Heart right ventricle (tissue), 16 donors: Measurements from ENCODE around the gene JSRP1. TPM values are rescaled to one million over a fixed set of nuclear protein-coding genes. Genes with fewer than 3 reads are reported as not detected.
A peak's percentile ranks its signal among the peaks of the same experiment; 100 is the strongest.

ENCODE experiments used
- ATAC-seq, 8 donors: fragments of 200-7000 bp; cut with Tn5 transposase; one replicate each; pipeline ENCODE4 v1.9.1; 2020; ENCODE audit warnings: mild to moderate bottlenecking in 8 of 8, moderate library complexity in 8 of 8, moderate number of reproducible peaks in 1 of 8
- DNase-seq, 2 donors: peaks; one replicate each; pipeline ENCODE4 v3.0.0-alpha.2; 2020
- H3K27ac ChIP-seq, 10 donors: fragments of 200-600 bp; sonication (generic) in 2 of 10; one replicate each; pipeline versions ENCODE4 v1.5.0 to v1.8.0; 2020 to 2022; ENCODE audit warnings: mild to moderate bottlenecking in 3 of 10
- H3K27me3 ChIP-seq, 7 donors: fragments of 200-600 bp; one replicate each; pipeline ENCODE4 v1.8.0; 2021 to 2022; ENCODE audit warnings: mild to moderate bottlenecking in 2 of 7
- H3K36me3 ChIP-seq, 9 donors: fragments of 200-600 bp; sonication (generic) in 1 of 9; one replicate each; pipeline versions ENCODE4 v1.5.0 to v1.8.0; 2020 to 2022; ENCODE audit warnings: mild to moderate bottlenecking in 2 of 9
- H3K4me1 ChIP-seq, 9 donors: fragments of 200-600 bp; sonication (generic) in 1 of 9; one replicate each; pipeline versions ENCODE4 v1.5.0 to v1.8.0; 2020 to 2022; ENCODE audit warnings: mild to moderate bottlenecking in 4 of 9
- H3K4me3 ChIP-seq, 10 donors: fragments of 200-600 bp; sonication (generic) in 2 of 10; one replicate each; pipeline versions ENCODE4 v1.5.0 to v1.8.0; 2020 to 2022; ENCODE audit warnings: mild to moderate bottlenecking in 7 of 10, moderate library complexity in 2 of 10
- H3K9me3 ChIP-seq, 11 donors: fragments of 200-600 bp in 10 of 11; sonication (generic) in 2 of 11; one replicate each; pipeline versions ENCODE4 v1.5.0 to v1.8.0; 2013 to 2022; ENCODE audit warnings: mild to moderate bottlenecking in 2 of 11, control low read depth in 1 of 11, moderate library complexity in 1 of 11
- CTCF ChIP-seq, 9 donors: fragments of 200-600 bp; sonication (generic) in 2 of 9; IDR thresholded peaks; one replicate each; pipeline versions ENCODE4 v1.5.0 to v1.8.0; 2021 to 2022; ENCODE audit warnings: antibody characterized with exemption in 9 of 9, mild to moderate bottlenecking in 5 of 9, moderate library complexity in 1 of 9
- whole genome bisulfite sequencing, 2 donors: extraction: QIAGEN DNeasy Blood & Tissue Kit; methylation state at CpG; one replicate each; pipeline ENCODE4 v1.1.7; 2013; ENCODE audit warnings: inconsistent platforms in 1 of 2; 5-methylcytosine and 5-hydroxymethylcytosine counted together
- intact Hi-C, 10 donors: fragments of 100-400 bp; cut with DNase I; formaldehyde crosslinking; loops; one replicate each; pipeline versions ENCODE4 v1.11.1 to v1.14.2; 2022
- polyA plus RNA-seq, 2 donors: library from polyadenylated mRNA; stranded (reverse); fragments of 200-250 nt; gene quantifications; one replicate each; pipeline ENCODE4 v1.2.3, GENCODE V29; 2013
- total RNA-seq, 10 donors: library from RNA; stranded (reverse); fragmentation: NEBNext Ultra II Directional in 3 of 10; extraction: Animal tissue kit (Norgen Biotek cat#: 25700) in 3 of 10; gene quantifications; one replicate each; pipeline versions ENCODE4 v1.2.1 to v1.2.4, GENCODE V29; 2021 to 2023
- donor health status: Arrhythmogenic right ventricular cardiomyopathy.
- donor health status: ischemic (EF 13 %, LVEDD 7.1; RV severe dilation, severe dysfunction).
- donor health status: healthy with polysubstance abuse.
- donor health status: DM: no; HTN: yes; CAD: no.
- donor health status: DM: no; HTN: no; CAD: no.
- donor health status: ischemic (EF 25% LVEDD 6.9; RV normal size, moderate dysfunction).
- donor health status: ischemic (EF 25% LVEDD 5.7; RV mildly dilated, moderate dysfunction).
- donor health status: healthy.
- donor health status: DM: yes; HTN: yes; CAD: no.
- donor health status: Ischemic cardiomyopathy.
- donor health status: ischemic (EF 35%, LVEDD 5.7; RV mildly dilated, moderate dysfunction).
- donor health status: nonischemic (EF 11% LVEDD 7.7; RV severe dilation, severe dysfunction).
- donor health status: DM: yes; HTN: yes; CAD: no.
- donor health status: PGD.
- donor health status: ischemic (EF 29% LVEDD 5.4; RV normal size, mild dysfunction).
- donor health status: nonischemic (EF 23%, LVEDD 6.1; RV moderate dilation, normal function).

Gene JSRP1
- total and polyA plus RNA-seq, 12 donors = 0.29 to 0.72 (median 0.38) TPM; not detected in 8

- Histone ChIP-seq H3K4me1 (no peaks in the 10 kb centered on the region), H3K4me3 (no peak overlapping the region), H3K27ac (no peak overlapping the region), H3K36me3 (peaks cover 5 to 100% (median 57%) of the 10 kb centered on the region in 9 donors), H3K9me3 (no peaks in the 10 kb centered on the region), H3K27me3 (no peaks in the 10 kb centered on the region)
- ATAC-seq = no peak
- no peak for DNase-seq
- TF ChIP-seq CTCF (IDR thresholded peaks at IDR 0.05) = no peak
- WGBS, 2 donors = 84 to 87% methylated on average over 31 of the region's 31 CpGs
- intact Hi-C loops = no loop called here
Measured at GRCh38 chr19:2215281-2215751, 40.9 kb downstream of the JSRP1 start.

DNA sequence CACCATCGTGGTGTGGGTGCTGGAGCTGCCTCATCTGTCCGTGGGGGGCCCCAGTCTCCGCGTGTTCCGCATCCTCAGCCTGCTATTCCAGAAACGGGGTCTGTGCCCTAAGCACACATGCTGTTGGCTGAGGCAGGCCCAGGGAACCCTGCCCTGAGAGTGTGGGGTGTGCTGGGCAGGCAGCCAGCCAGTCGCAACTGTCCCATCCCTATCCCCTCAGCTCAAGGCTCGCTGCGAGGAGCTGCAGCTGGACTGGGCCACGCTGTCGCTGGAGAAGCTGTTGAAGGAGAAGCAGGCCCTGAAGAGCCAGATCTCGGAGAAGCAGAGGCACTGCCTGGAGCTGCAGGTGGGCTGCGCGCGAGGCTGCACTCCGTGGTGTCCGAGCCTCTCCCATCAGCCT is 42.0 kb downstream of the JSRP1 start:
- TF ChIP-seq CTCF (IDR thresholded peaks at IDR 0.05) = no peak
- Histone ChIP-seq H3K27ac (no peak overlapping the region), H3K36me3 (peaks cover 5 to 100% (median 58%) of the 10 kb centered on the region in 9 donors), H3K4me3 (no peak overlapping the region), H3K27me3 (no peaks in the 10 kb centered on the region), H3K4me1 (peaks cover 0 to 2% (median 0%) of the 10 kb centered on the region in 9 donors), H3K9me3 (no peaks in the 10 kb centered on the region)
- DNase-seq (no peak), ATAC-seq (no peak)
- 87 to 90% methylated on average over 17 of the region's 17 CpGs for WGBS, 2 donors
- intact Hi-C loops = no loop called here

DNA sequence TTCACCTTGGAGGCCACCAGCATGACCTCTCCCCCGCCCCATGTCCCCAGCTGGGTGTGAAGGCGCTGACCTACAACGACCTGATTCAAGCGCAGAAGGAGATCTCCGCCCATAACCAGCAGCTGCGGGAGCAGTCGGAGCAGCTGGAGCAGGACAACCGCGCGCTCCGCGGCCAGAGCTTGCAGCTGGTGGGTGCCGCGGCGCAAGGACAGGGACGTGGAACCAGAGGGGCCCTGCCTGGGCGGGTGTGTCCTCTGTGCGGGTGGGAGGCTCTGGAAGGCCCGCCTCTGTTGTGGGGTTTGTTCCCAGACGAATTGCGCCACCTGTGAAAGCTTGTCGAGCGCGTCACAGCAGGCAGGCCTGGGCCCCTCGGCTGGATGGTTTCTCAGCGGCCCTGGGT is 42.4 kb downstream of the JSRP1 start:
- Histone ChIP-seq H3K9me3 (no peaks in the 10 kb centered on the region), H3K4me3 (no peak overlapping the region), H3K27me3 (no peaks in the 10 kb centered on the region), H3K36me3 (peaks cover 5 to 98% (median 58%) of the 10 kb centered on the region in 9 donors), H3K27ac (no peak overlapping the region), H3K4me1 (peaks cover 0 to 7% (median 4%) of the 10 kb centered on the region in 9 donors)
- DNase-seq = no peak
- WGBS, 2 donors = 86 to 87% methylated on average over 26 of the region's 26 CpGs
- ATAC-seq = peak in 3 of 8 donors; percentile 10 to 40 (median 30)
- no peak for TF ChIP-seq CTCF (IDR thresholded peaks at IDR 0.05)
- intact Hi-C loops = no loop called here

DNA sequence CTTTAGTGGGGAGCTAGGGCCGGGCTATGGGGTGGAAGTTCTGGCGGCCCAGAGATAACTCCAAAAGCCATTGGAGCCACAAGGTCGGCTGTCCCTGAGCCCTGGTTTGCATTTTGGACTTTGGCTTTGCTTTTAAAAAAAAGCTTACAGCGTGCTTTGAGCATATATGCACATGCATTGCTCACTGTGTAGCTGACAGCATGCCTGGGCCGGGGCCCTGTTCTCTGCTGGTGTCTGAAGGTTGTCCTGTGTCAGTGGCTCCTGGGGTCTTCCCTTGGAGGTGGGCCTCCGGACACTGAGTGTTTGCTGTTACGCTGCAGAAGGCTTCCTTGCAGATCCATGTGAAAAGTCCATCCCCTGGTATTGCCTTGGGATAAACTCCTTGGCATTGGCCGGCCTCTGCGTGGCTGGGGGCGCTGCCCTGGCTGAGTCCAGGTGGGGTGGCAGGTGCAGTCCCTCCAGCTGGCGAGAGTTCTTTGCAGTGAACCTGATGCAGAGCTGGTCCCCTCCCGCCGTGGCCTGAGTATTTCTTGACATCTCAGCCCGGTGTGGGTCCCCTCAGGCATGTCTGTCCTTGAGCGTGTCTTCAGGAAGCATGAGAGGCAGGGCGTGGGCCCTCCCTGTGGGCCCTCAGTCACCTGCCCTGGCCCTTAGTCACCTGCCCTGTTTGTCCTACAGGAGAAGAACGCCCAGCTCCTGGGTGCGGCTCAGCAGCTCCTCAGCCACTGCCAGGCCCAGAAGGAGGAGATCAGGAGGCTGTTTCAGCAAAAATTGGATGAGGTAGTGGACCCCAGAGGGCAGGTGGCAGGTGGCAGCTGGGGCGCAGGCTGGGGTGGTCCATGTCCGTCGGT is 43.1 kb downstream of the JSRP1 start:
- ATAC-seq (no peak), DNase-seq (no peak)
- Histone ChIP-seq H3K4me1 (peaks cover 4 to 14% (median 11%) of the 10 kb centered on the region in 9 donors), H3K9me3 (no peaks in the 10 kb centered on the region), H3K27ac (no peak overlapping the region), H3K36me3 (peaks cover 5 to 95% (median 58%) of the 10 kb centered on the region in 9 donors), H3K4me3 (no peak overlapping the region), H3K27me3 (no peaks in the 10 kb centered on the region)
- TF ChIP-seq CTCF (IDR thresholded peaks at IDR 0.05) = no peak
- intact Hi-C loops = no loop called here
- WGBS, 2 donors = 94% methylated on average over 20 to 21 of the region's 21 CpGs
